Vagina (tissue), 2 donors: ENCODE results near the gene KCNG4.

Source experiments
- POLR2A ChIP-seq, 2 donors: fragments of 450-650 bp; IDR thresholded peaks; one replicate each; pipeline ENCODE4 v1.6.1; 2017; ENCODE audit warnings: antibody characterized with exemption in 2 of 2, mild to moderate bottlenecking in 2 of 2, moderate library complexity in 2 of 2
- POLR2AphosphoS5 ChIP-seq, 2 donors: sonication (generic); formaldehyde crosslinking; IDR thresholded peaks; one replicate each; pipeline ENCODE4 v1.9.0; 2017; ENCODE audit warnings: antibody characterized with exemption in 2 of 2, mild to moderate bottlenecking in 2 of 2, low read depth in 1 of 2; ENCODE audit not compliant: insufficient read depth in 1 of 2
- TF ChIP-seq, protein P1 (sequence below), 3 experiments: fragments of 450-650 bp in 2 of 3; fragments of 200-600 bp in 1 of 3; sonication (generic) in 1 of 3; IDR thresholded peaks; one replicate each; pipeline ENCODE4 v1.5.1; 2017 to 2019; ENCODE audit warnings: antibody characterized with exemption in 3 of 3, mild to moderate bottlenecking in 2 of 3, moderate library complexity in 2 of 3

DNA sequence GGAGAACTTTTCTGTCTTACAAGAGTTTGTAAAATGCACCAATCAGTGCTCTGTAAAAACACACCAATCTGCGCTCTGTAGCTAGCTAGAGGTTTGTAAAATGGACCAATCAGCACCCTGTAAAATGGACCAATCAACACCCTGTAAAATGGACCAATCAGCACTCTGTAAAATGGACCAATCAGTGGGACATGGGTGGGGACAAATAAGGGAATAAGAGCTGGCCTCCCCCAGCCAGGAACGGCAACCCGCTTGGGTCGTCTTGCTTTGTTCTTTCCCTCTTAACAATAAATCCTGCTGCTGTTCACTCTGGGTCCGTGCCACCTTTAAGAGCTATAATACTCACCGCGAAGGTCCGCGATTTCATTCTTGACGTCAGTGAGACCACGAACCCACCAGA, 18.5 kb upstream of the KCNG4 start:
- TF ChIP-seq POLR2A (IDR thresholded peaks at IDR 0.05) (no peak), POLR2AphosphoS5 (IDR thresholded peaks at IDR 0.05; ENCODE audit: insufficient read depth in 1 of 2, low read depth in 1 of 2) (no peak)
- TF ChIP-seq, protein P1, sequence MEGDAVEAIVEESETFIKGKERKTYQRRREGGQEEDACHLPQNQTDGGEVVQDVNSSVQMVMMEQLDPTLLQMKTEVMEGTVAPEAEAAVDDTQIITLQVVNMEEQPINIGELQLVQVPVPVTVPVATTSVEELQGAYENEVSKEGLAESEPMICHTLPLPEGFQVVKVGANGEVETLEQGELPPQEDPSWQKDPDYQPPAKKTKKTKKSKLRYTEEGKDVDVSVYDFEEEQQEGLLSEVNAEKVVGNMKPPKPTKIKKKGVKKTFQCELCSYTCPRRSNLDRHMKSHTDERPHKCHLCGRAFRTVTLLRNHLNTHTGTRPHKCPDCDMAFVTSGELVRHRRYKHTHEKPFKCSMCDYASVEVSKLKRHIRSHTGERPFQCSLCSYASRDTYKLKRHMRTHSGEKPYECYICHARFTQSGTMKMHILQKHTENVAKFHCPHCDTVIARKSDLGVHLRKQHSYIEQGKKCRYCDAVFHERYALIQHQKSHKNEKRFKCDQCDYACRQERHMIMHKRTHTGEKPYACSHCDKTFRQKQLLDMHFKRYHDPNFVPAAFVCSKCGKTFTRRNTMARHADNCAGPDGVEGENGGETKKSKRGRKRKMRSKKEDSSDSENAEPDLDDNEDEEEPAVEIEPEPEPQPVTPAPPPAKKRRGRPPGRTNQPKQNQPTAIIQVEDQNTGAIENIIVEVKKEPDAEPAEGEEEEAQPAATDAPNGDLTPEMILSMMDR (IDR thresholded peaks at IDR 0.05): no peak
